NCI-H1105 (cell line): ENCODE data around the gene APBB2.

Source experiments
- DNase-seq: peaks from one replicate; lab custom pipeline; 2025; lab: John Stamatoyannopoulos, UW

Gene APBB2

GRCh38 chr4:41098093-41099048 lies 116.0 kb downstream of the APBB2 start:
- no peak for DNase-seq

GRCh38 chr4:41095973-41096372 lies 118.4 kb downstream of the APBB2 start:
- DNase-seq = no peak

- no peak for DNase-seq
Observed at GRCh38 chr4:41095192-41095872, 119.0 kb downstream of the APBB2 start.

GRCh38 chr4:41092128-41092527 lies 122.2 kb downstream of the APBB2 start:
- no peak for DNase-seq

- DNase-seq = no peak
Observed at GRCh38 chr4:41081847-41082246, 132.5 kb downstream of the APBB2 start.

GRCh38 chr4:41080976-41081375 lies 133.4 kb downstream of the APBB2 start:
- DNase-seq = no peak

- DNase-seq = no peak
Observed at GRCh38 chr4:41079881-41080560, 134.3 kb downstream of the APBB2 start.

- no peak for DNase-seq
Observed at GRCh38 chr4:41077628-41078027, 136.7 kb downstream of the APBB2 start.

- DNase-seq = no peak
Observed at GRCh38 chr4:41076481-41076880, 137.9 kb downstream of the APBB2 start.

- no peak for DNase-seq
Observed at GRCh38 chr4:41074215-41074614, 140.1 kb downstream of the APBB2 start.

- no peak for DNase-seq
Observed at GRCh38 chr4:41072021-41072777, 142.1 kb downstream of the APBB2 start.

- DNase-seq = no peak
Observed at GRCh38 chr4:41070516-41071281, 143.6 kb downstream of the APBB2 start.

- DNase-seq = no peak
Observed at GRCh38 chr4:41069838-41070237, 144.5 kb downstream of the APBB2 start.

- no peak for DNase-seq
Observed at GRCh38 chr4:41069257-41069656, 145.1 kb downstream of the APBB2 start.

- DNase-seq = no peak
Observed at GRCh38 chr4:41067369-41067768, 147.0 kb downstream of the APBB2 start.

GRCh38 chr4:41066049-41066448 lies 148.3 kb downstream of the APBB2 start:
- DNase-seq = no peak

- no peak for DNase-seq
Observed at GRCh38 chr4:41065434-41066006, 148.8 kb downstream of the APBB2 start.

- DNase-seq = no peak
Observed at GRCh38 chr4:41064953-41065352, 149.4 kb downstream of the APBB2 start.

- no peak for DNase-seq
Observed at GRCh38 chr4:41061482-41062185, 152.7 kb downstream of the APBB2 start.
